Neural cell (in vitro differentiated cells): ENCODE results near the gene ZBTB7C. TPM values are rescaled to one million over a fixed set of nuclear protein-coding genes. Genes with fewer than 3 reads are reported as not detected.

Source experiments
- H2AFZ ChIP-seq: fragments of 200-600, 300-800 bp; sonication (generic), shearing (Covaris generic); 2 replicates; pipeline ENCODE4 v1.6.0; 2014; ENCODE audit warnings: low read depth, mild to moderate bottlenecking, antibody characterized with exemption, low read length, moderate library complexity
- H3F3A ChIP-seq: fragments of 200-600 bp; shearing (Covaris generic); 2 replicates; pipeline ENCODE4 v1.6.1; 2016; ENCODE audit warnings: mild to moderate bottlenecking, moderate library complexity, mixed read lengths, antibody characterized with exemption, low read length; ENCODE audit not compliant: insufficient read depth, poor library complexity, severe bottlenecking
- H3K27ac ChIP-seq: fragments of 200-600, 300-800 bp; sonication (generic), shearing (Covaris generic); 2 replicates; pipeline ENCODE4 v1.5.1; 2014; ENCODE audit warnings: mild to moderate bottlenecking, low read length, moderate library complexity
- H3K27me3 ChIP-seq: fragments of 300-800, 200-600 bp; sonication (generic), shearing (Covaris generic); 2 replicates; pipeline ENCODE4 v1.6.0; 2014; ENCODE audit warnings: mild to moderate bottlenecking, low read depth, low read length, moderate library complexity; ENCODE audit not compliant: insufficient read depth
- H3K36me3 ChIP-seq: fragments of 300-800, 200-600 bp; sonication (generic), shearing (Covaris generic); 2 replicates; pipeline ENCODE4 v1.5.1; 2014; ENCODE audit warnings: mild to moderate bottlenecking, antibody characterized with exemption, low read length, moderate library complexity; ENCODE audit not compliant: insufficient read depth
- H3K4me2 ChIP-seq: fragments of 300-800, 200-600 bp; sonication (generic), shearing (Covaris generic); 2 replicates; pipeline ENCODE4 v1.6.0; 2014; ENCODE audit warnings: mild to moderate bottlenecking, low read length
- H3K4me3 ChIP-seq: fragments of 300-800, 200-600 bp; sonication (generic), shearing (Covaris generic); 2 replicates; pipeline ENCODE4 v1.5.1; 2014; ENCODE audit warnings: mild to moderate bottlenecking, low read length, moderate library complexity
- H3K79me2 ChIP-seq: fragments of 200-600 bp; shearing (Covaris generic); replicated peaks from 2 replicates; pipeline ENCODE4 v1.6.0; 2014; ENCODE audit warnings: mild to moderate bottlenecking, low read length, moderate library complexity; ENCODE audit not compliant: insufficient read depth
- H3K9ac ChIP-seq: fragments of 300-800, 200-600 bp; sonication (generic), shearing (Covaris generic); 2 replicates; pipeline ENCODE4 v1.6.1; 2016; ENCODE audit warnings: mild to moderate bottlenecking, low read length, mixed read lengths
- H3K9me2 ChIP-seq: fragments of 200-600 bp; shearing (Covaris generic); 2 replicates; pipeline ENCODE4 v1.6.1; 2016; ENCODE audit warnings: mild to moderate bottlenecking, low read length, mixed read lengths; ENCODE audit not compliant: insufficient read depth
- H3K9me3 ChIP-seq: fragments of 200-600, 300-800 bp; sonication (generic), shearing (Covaris generic); 2 replicates; pipeline ENCODE4 v1.6.1; 2016; ENCODE audit warnings: mild to moderate bottlenecking, mixed run types, low read length, moderate library complexity, mixed read lengths
- H4K20me1 ChIP-seq: fragments of 200-600 bp; shearing (Covaris generic); 2 replicates; pipeline ENCODE4 v1.6.1; 2016; ENCODE audit warnings: mild to moderate bottlenecking, mixed run types; ENCODE audit not compliant: insufficient read depth
- EP300 ChIP-seq: fragments of 450-650 bp; conservative IDR thresholded peaks from 2 replicates; pipeline ENCODE4 v1.6.1; 2014; ENCODE audit warnings: antibody characterized with exemption, mild to moderate bottlenecking, moderate library complexity; ENCODE audit not compliant: poor library complexity, severe bottlenecking
- EZH2 ChIP-seq: fragments of 200-600, 300-800 bp; shearing (Covaris generic), sonication (generic); IDR thresholded peaks from 2 replicates; pipeline ENCODE4 v1.6.1; 2014; ENCODE audit warnings: antibody characterized with exemption, low read length, borderline replicate concordance, mild to moderate bottlenecking; ENCODE audit not compliant: insufficient read depth, poor library complexity, severe bottlenecking
- MXI1 ChIP-seq: fragments of 450-650 bp; conservative IDR thresholded peaks from 2 replicates; pipeline ENCODE4 v1.6.1; 2014; ENCODE audit warnings: antibody characterized with exemption, mild to moderate bottlenecking; ENCODE audit not compliant: poor library complexity, severe bottlenecking
- POLR2AphosphoS5 ChIP-seq: IDR thresholded peaks from 2 replicates; pipeline ENCODE4 v1.6.1; 2012
- RAD21 ChIP-seq: fragments of 450-650 bp; conservative IDR thresholded peaks from 2 replicates; pipeline ENCODE4 v1.6.1; 2014; ENCODE audit warnings: antibody characterized with exemption, mild to moderate bottlenecking, moderate library complexity
- REST ChIP-seq: IDR thresholded peaks from 2 replicates; pipeline ENCODE4 v1.6.1; 2012; ENCODE audit warnings: borderline replicate concordance
- SMC3 ChIP-seq: fragments of 450-650 bp; conservative IDR thresholded peaks from 2 replicates; pipeline ENCODE4 v1.6.1; 2014; ENCODE audit warnings: antibody characterized with exemption, mild to moderate bottlenecking, moderate library complexity; ENCODE audit not compliant: poor library complexity
- TAF1 ChIP-seq: IDR thresholded peaks from 2 replicates; pipeline ENCODE4 v1.6.1; 2012; ENCODE audit warnings: low read depth
- polyA plus RNA-seq: library from polyadenylated mRNA; depleted of rRNA; stranded (reverse); fragments of >200 nt; gene quantifications from 2 replicates; pipeline ENCODE4 v1.2.3, GENCODE V29; 2014
- TF ChIP-seq, protein P1 (sequence below): fragments of 450-650 bp; IDR thresholded peaks from 2 replicates; pipeline ENCODE4 v1.5.1; 2014; ENCODE audit warnings: antibody characterized with exemption, mild to moderate bottlenecking, moderate library complexity; ENCODE audit not compliant: poor library complexity, severe bottlenecking

ZBTB7C gene
- polyA plus RNA-seq, 1 donor from 2014 or later = 2.4 TPM

DNA sequence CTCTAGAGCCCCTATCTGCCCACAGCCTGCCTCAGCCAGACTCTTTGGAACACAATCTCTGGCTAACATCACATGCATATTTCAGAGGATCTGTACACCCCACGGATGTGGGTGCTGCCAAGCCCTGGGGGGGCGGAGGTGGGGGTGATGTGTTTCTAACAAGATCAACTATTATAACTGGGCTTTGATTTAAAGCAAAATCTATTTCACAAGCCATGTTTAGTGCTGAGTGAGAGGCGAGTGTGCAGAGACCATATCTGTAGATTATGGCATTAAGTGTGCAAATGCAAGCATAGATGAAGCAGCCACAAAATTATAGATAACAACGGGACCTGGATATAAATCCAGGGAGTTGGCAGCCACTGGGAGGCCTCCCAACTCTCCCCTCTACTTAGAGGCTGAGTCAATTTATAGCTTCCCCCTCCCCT, 342.9 kb downstream of the ZBTB7C start:
- Histone ChIP-seq H3F3A (no peaks in the 10 kb centered on the region), H3K27me3 (no peaks in the 10 kb centered on the region), H3K9me2 (no peaks in the 10 kb centered on the region), H3K9me3 (no peaks in the 10 kb centered on the region), H3K9ac (no peak overlapping the region), H3K36me3 (no peaks in the 10 kb centered on the region), H3K27ac (no peak overlapping the region), H3K4me2 (no peak overlapping the region), H4K20me1 (no peaks in the 10 kb centered on the region), H3K79me2 (no peaks in the 10 kb centered on the region), H2AFZ (no peak overlapping the region), H3K4me3 (no peak overlapping the region)
- TF ChIP-seq TAF1 (no peak), MXI1 (no peak), EP300 (no peak), EZH2 (no peak), SMC3 (no peak), RAD21 (no peak), REST (no peak), POLR2AphosphoS5 (no peak)
- TF ChIP-seq, protein P1, sequence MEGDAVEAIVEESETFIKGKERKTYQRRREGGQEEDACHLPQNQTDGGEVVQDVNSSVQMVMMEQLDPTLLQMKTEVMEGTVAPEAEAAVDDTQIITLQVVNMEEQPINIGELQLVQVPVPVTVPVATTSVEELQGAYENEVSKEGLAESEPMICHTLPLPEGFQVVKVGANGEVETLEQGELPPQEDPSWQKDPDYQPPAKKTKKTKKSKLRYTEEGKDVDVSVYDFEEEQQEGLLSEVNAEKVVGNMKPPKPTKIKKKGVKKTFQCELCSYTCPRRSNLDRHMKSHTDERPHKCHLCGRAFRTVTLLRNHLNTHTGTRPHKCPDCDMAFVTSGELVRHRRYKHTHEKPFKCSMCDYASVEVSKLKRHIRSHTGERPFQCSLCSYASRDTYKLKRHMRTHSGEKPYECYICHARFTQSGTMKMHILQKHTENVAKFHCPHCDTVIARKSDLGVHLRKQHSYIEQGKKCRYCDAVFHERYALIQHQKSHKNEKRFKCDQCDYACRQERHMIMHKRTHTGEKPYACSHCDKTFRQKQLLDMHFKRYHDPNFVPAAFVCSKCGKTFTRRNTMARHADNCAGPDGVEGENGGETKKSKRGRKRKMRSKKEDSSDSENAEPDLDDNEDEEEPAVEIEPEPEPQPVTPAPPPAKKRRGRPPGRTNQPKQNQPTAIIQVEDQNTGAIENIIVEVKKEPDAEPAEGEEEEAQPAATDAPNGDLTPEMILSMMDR = no peak

GRCh38 chr18:48065601-48065995, 343.6 kb downstream of the ZBTB7C start:
- Histone ChIP-seq H3K4me2 (no peak overlapping the region), H2AFZ (no peak overlapping the region), H3K79me2 (no peaks in the 10 kb centered on the region), H3K9ac (no peak overlapping the region), H3K27ac (no peak overlapping the region), H3K4me3 (no peak overlapping the region), H3K9me2 (no peaks in the 10 kb centered on the region), H3K27me3 (no peaks in the 10 kb centered on the region), H3K36me3 (no peaks in the 10 kb centered on the region), H3K9me3 (no peaks in the 10 kb centered on the region), H4K20me1 (no peaks in the 10 kb centered on the region), H3F3A (no peaks in the 10 kb centered on the region)
- TF ChIP-seq EZH2 (no peak), RAD21 (no peak), MXI1 (no peak), TAF1 (no peak), EP300 (no peak), POLR2AphosphoS5 (no peak), SMC3 (no peak)
- TF ChIP-seq, protein P1 = no peak
